Stimulated activated CD8-positive, alpha-beta memory T cell treated with anti-CD3 and anti-CD28 coated beads, Interleukin-7, amount 100 ng/mL, for 1 hour (primary cell): ENCODE measurements around the gene NDST4.

ENCODE experiments used
- DNase-seq, 2 donors: peaks; one replicate each; pipeline ENCODE4 v3.0.0-alpha.2; 2020; ENCODE audit warnings: low read depth in 2 of 2

NDST4 gene

GRCh38 chr4:115113506-115114106 is at the start of gene NDST4:
TSS of gene NDST4 (minus strand) at chr4:115113620. CDS start at chr4:115077036, 36,584 bp downstream.
- no peak for DNase-seq

GRCh38 chr4:115159141-115159540 is 45.7 kb upstream of the NDST4 start:
- DNase-seq = no peak

- DNase-seq = no peak
Measured at GRCh38 chr4:115158296-115158695, 44.9 kb upstream of the NDST4 start.

GRCh38 chr4:115154826-115155225 is 41.4 kb upstream of the NDST4 start:
- DNase-seq = no peak

- no peak for DNase-seq
Measured at GRCh38 chr4:115152965-115153364, 39.5 kb upstream of the NDST4 start.

GRCh38 chr4:115152081-115152480 is 38.7 kb upstream of the NDST4 start:
- no peak for DNase-seq

- no peak for DNase-seq
Measured at GRCh38 chr4:115149106-115149505, 35.7 kb upstream of the NDST4 start.

GRCh38 chr4:115145393-115146160 is 32.2 kb upstream of the NDST4 start:
- no peak for DNase-seq

GRCh38 chr4:115128037-115128436 is 14.6 kb upstream of the NDST4 start:
- DNase-seq = no peak

- no peak for DNase-seq
Measured at GRCh38 chr4:115126491-115126890, 13.1 kb upstream of the NDST4 start.

- DNase-seq = no peak
Measured at GRCh38 chr4:115121351-115122043, 8.1 kb upstream of the NDST4 start.

- DNase-seq = no peak
Measured at GRCh38 chr4:115119804-115120352, 6.5 kb upstream of the NDST4 start.

GRCh38 chr4:115117651-115118050 is 4.2 kb upstream of the NDST4 start:
- DNase-seq = no peak

- no peak for DNase-seq
Measured at GRCh38 chr4:115110191-115111181, 2.9 kb downstream of the NDST4 start.

GRCh38 chr4:115108850-115109249 is 4.6 kb downstream of the NDST4 start:
- no peak for DNase-seq

- DNase-seq = no peak
Measured at GRCh38 chr4:115107411-115107810, 6.0 kb downstream of the NDST4 start.

GRCh38 chr4:115101675-115102074 is 11.7 kb downstream of the NDST4 start:
- no peak for DNase-seq

- DNase-seq = no peak
Measured at GRCh38 chr4:115090483-115091075, 22.8 kb downstream of the NDST4 start.

GRCh38 chr4:115082633-115083032 is 30.8 kb downstream of the NDST4 start:
- no peak for DNase-seq

GRCh38 chr4:115076691-115077090 is 36.7 kb downstream of the NDST4 start:
- DNase-seq = no peak

GRCh38 chr4:115058533-115058932 is 54.9 kb downstream of the NDST4 start:
- no peak for DNase-seq
